H1 (cell line): ENCODE data around the gene PRKAG3. TPM values are rescaled to one million over a fixed set of nuclear protein-coding genes. Genes with fewer than 3 reads are reported as not detected.

Source experiments
- HDAC2 ChIP-seq, 2 experiments: fragments of 300-600 bp in 1 of 2; sonication (generic) in 1 of 2; IDR thresholded peaks; 2 replicates each; pipeline ENCODE4 v1.6.1; 2011 to 2012; ENCODE audit warnings: low read depth in 2 of 2, low read length in 2 of 2, mild to moderate bottlenecking in 2 of 2, moderate library complexity in 2 of 2, borderline replicate concordance in 1 of 2, inconsistent platforms in 1 of 2
- HDAC6 ChIP-seq: IDR thresholded peaks from one replicate; pipeline ENCODE4 v1.7.1; 2012; ENCODE audit warnings: low read depth, mild to moderate bottlenecking, inconsistent platforms, low read length, moderate library complexity
- JUN ChIP-seq: IDR thresholded peaks from 2 replicates; pipeline ENCODE4 v1.6.1; 2011; ENCODE audit warnings: low read depth, mild to moderate bottlenecking, improper control_type of control experiment, low read length
- NRF1 ChIP-seq: IDR thresholded peaks from 2 replicates; pipeline ENCODE4 v1.6.1; 2011; ENCODE audit warnings: mild to moderate bottlenecking, low read depth, low read length, improper control_type of control experiment
- POLR2AphosphoS5 ChIP-seq: IDR thresholded peaks from 2 replicates; pipeline ENCODE4 v1.6.1; 2011; ENCODE audit warnings: low read depth, low read length
- RBBP5 ChIP-seq: IDR thresholded peaks from 2 replicates; pipeline ENCODE4 v1.7.1; 2012; ENCODE audit warnings: low read depth, mild to moderate bottlenecking, inconsistent platforms, low read length, moderate library complexity, borderline replicate concordance
- SP2 ChIP-seq: IDR thresholded peaks from 2 replicates; pipeline ENCODE4 v1.6.1; 2012; ENCODE audit warnings: mild to moderate bottlenecking, low read length, inconsistent platforms
- SP4 ChIP-seq: IDR thresholded peaks from 2 replicates; pipeline ENCODE4 v1.6.1; 2012; ENCODE audit warnings: low read length, inconsistent platforms
- USF2 ChIP-seq: IDR thresholded peaks from 2 replicates; pipeline ENCODE4 v1.6.1; 2011; ENCODE audit warnings: low read length, improper control_type of control experiment
- polyA plus RNA-seq, 7 experiments: library from polyadenylated mRNA; depleted of rRNA in 3 of 7; stranded (reverse) in 5 of 7; unstranded in 2 of 7; fragments of >200 nt in 5 of 7; fragments of 200-250 nt in 2 of 7; gene quantifications; 1 replicate in 5 of 7; 2 replicates in 1 of 7; 4 replicates in 1 of 7; pipeline versions ENCODE4 v1.2.1 to v1.2.3, GENCODE V29; 2011 to 2013; ENCODE audit warnings: missing spikeins in 2 of 7, mixed read lengths in 2 of 7
- total RNA-seq: library from RNA; stranded (reverse); fragmentation: NEBNext Ultra II Directional; extraction: Animal tissue kit (Norgen Biotek cat#: 25700); gene quantifications from 2 replicates; pipeline ENCODE4 v1.2.1, GENCODE V29; 2021

Gene PRKAG3
- total and polyA plus RNA-seq, 2 of the 8 experiments (the other 6 are each of a cell fraction or from before 2014, with no cell fraction given): not detected

- TF ChIP-seq SP2 (no peak), SP4 (no peak), NRF1 (no peak), RBBP5 (no peak), POLR2AphosphoS5 (no peak), HDAC6 (no peak), HDAC2 (IDR thresholded peaks at IDR 0.05; ENCODE audit: borderline replicate concordance in 1 of 2, low read depth in 2 of 2, low read length in 2 of 2) (no peak), JUN (no peak), USF2 (no peak)
Measured at GRCh38 chr2:218812096-218812815, 19.3 kb downstream of the PRKAG3 start (continued).
